ENCODE results near the gene CLPTM1. TPM values are rescaled to one million over a fixed set of nuclear protein-coding genes. Genes with fewer than 3 reads are reported as not detected.

CLPTM1 gene
- total RNA-seq, 1 experiment from 2014 or later = 102 TPM

DNA sequence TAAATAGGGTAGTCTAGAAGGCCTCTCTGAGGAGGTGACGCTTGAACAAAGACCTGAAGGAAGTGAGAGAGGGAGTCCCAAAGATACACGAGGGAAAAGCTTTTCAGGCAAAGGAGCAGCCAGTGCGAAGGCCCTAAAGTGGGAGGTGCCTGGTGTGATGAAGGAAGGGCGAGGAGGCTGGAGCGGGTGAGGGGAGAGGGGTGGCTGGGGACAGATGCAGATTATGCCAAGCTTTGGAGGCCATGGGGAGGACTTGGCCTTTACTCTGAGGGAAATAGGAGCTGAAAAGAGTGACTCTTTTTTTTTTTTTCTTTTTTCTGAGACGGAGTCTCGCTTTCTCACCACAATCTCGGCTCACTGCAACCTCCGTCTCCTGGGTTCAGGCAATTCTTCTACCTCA is 2.9 kb downstream of the CLPTM1 start:
- DNase-seq (ENCODE audit: low read depth, low spot score) (no peak), ATAC-seq (no peak)
- intact Hi-C loops (cut with micrococcal nuclease) = loop anchor here (10.0 kb wide), 1 partner anchor 373 kb away; no protein-coding TSS in a partner anchor
- POLR2A ChIA-PET = no interaction called here
- Histone ChIP-seq H3K27ac (ENCODE audit: low read depth, low read length) (no peak overlapping the region), H3K36me3 (ENCODE audit: control insufficient read depth in 1 of 2, insufficient read depth in 2 of 2, low read length in 2 of 2) (peaks cover 6 to 15% of the 10 kb centered on the region in 2 experiments; a peak in 2 of 4 replicates), H3K4me1 (ENCODE audit: control insufficient read depth in 1 of 2, insufficient read depth in 2 of 2, low read length in 2 of 2) (peaks cover 6 to 28% of the 10 kb centered on the region in 2 experiments; a peak in 3 of 4 replicates), H3K4me3 (replicated peaks in 1 of 2; ENCODE audit: low read depth in 1 of 2, low read length in 2 of 2) (no peak overlapping the region), H3K27me3 (ENCODE audit: insufficient read depth, low read length) (no peaks in the 10 kb centered on the region), H2AFZ (ENCODE audit: low read depth, low read length, poor library complexity, severe bottlenecking) (no peak overlapping the region), H3K9ac (ENCODE audit: low read length) (no peak overlapping the region), H3K4me2 (ENCODE audit: low read length) (peak overlapping the region; percentile 4; the same call in 1 of the 2 replicates), H3K9me3 (ENCODE audit: control insufficient read depth in 1 of 2, insufficient read depth in 1 of 2, low read depth in 1 of 2, low read length in 2 of 2) (no peaks in the 10 kb centered on the region), H4K20me1 (ENCODE audit: insufficient read depth) (no peaks in the 10 kb centered on the region), H3K9me2 (ENCODE audit: insufficient read depth) (no peaks in the 10 kb centered on the region), H3K79me2 (ENCODE audit: insufficient read depth, low read length) (peaks cover 73% of the 10 kb centered on the region)
- TF ChIP-seq, protein P1, sequence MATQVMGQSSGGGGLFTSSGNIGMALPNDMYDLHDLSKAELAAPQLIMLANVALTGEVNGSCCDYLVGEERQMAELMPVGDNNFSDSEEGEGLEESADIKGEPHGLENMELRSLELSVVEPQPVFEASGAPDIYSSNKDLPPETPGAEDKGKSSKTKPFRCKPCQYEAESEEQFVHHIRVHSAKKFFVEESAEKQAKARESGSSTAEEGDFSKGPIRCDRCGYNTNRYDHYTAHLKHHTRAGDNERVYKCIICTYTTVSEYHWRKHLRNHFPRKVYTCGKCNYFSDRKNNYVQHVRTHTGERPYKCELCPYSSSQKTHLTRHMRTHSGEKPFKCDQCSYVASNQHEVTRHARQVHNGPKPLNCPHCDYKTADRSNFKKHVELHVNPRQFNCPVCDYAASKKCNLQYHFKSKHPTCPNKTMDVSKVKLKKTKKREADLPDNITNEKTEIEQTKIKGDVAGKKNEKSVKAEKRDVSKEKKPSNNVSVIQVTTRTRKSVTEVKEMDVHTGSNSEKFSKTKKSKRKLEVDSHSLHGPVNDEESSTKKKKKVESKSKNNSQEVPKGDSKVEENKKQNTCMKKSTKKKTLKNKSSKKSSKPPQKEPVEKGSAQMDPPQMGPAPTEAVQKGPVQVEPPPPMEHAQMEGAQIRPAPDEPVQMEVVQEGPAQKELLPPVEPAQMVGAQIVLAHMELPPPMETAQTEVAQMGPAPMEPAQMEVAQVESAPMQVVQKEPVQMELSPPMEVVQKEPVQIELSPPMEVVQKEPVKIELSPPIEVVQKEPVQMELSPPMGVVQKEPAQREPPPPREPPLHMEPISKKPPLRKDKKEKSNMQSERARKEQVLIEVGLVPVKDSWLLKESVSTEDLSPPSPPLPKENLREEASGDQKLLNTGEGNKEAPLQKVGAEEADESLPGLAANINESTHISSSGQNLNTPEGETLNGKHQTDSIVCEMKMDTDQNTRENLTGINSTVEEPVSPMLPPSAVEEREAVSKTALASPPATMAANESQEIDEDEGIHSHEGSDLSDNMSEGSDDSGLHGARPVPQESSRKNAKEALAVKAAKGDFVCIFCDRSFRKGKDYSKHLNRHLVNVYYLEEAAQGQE (IDR thresholded peaks at IDR 0.05; ENCODE audit: low read depth) = no peak
- no peak for TF ChIP-seq ATF3 (IDR thresholded peaks at IDR 0.05)
- no peak for TF ChIP-seq CEBPB (IDR thresholded peaks at IDR 0.05; ENCODE audit: low read depth)
- no peak for TF ChIP-seq FOSL1 (IDR thresholded peaks at IDR 0.05; ENCODE audit: low read depth)
- TF ChIP-seq POLR2A (IDR thresholded peaks at IDR 0.05; ENCODE audit: borderline replicate concordance, extremely low read depth, insufficient read depth, insufficient read length) = no peak
- no peak for TF ChIP-seq EZH2 (IDR thresholded peaks at IDR 0.05)
- no peak for TF ChIP-seq SIN3A (IDR thresholded peaks at IDR 0.05; ENCODE audit: low read depth)
- TF ChIP-seq ZFX (IDR thresholded peaks at IDR 0.05) = no peak
- TF ChIP-seq CBX3 (IDR thresholded peaks at IDR 0.05; ENCODE audit: low read depth) = no peak
- TF ChIP-seq ELF1 (IDR thresholded peaks at IDR 0.05; ENCODE audit: borderline replicate concordance, low read depth) = no peak
- TF ChIP-seq POLR2AphosphoS5 (IDR thresholded peaks at IDR 0.05; ENCODE audit: low read depth, low read length) = no peak
- no peak for TF ChIP-seq ZBTB33 (IDR thresholded peaks at IDR 0.05; ENCODE audit: extremely low read depth, insufficient replicate concordance, low read length)
- CTCF ChIA-PET = no interaction called here
- RAD21 ChIA-PET (ENCODE audit: low non-redundant PET in 1 of 2, low total read pairs in 2 of 2, uncharacterized antibody in 2 of 2, unreplicated experiment in 2 of 2) = no interaction called here
- no TSS peak for BruUV-seq (replicated peaks)
